Peyer's patch (tissue), 4 donors: ENCODE data around the gene GOLGA6L6.
"Not testable (repeated sequence)": the region's sequence is repeated elsewhere in the genome, so short reads cannot be mapped to it uniquely, and the experiment has no call there.

Source experiments
- CTCF ChIP-seq, 6 experiments: fragments of 450-650 bp in 4 of 6; fragments of 200-600 bp in 2 of 6; sonication (generic) in 1 of 6; IDR thresholded peaks; one replicate each; pipeline ENCODE4 v1.5.1; 2017 to 2019; ENCODE audit warnings: antibody characterized with exemption in 6 of 6, mild to moderate bottlenecking in 3 of 6, moderate library complexity in 1 of 6
- POLR2A ChIP-seq, 2 donors: fragments of 450-650 bp; IDR thresholded peaks; one replicate each; pipeline ENCODE4 v1.5.1; 2017; ENCODE audit warnings: antibody characterized with exemption in 2 of 2, mild to moderate bottlenecking in 2 of 2, moderate library complexity in 2 of 2

DNA sequence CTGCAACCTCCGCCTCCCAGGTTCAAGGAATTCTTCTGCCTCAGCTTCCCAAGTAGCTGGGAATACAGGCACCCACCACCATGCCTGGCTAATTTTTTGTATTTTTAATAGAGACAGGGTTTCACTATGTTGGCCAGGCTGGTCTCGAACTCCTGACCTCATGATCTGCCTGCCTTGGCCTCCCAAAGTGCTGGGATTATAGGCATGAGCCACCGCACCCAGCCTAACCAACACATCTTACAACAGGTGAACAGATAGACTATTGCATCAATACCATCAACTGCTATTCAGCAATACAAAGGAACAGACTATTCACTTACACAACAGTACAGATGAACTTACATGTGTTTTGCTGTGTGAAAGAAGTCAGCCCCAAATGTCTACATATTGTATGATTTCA lies 45.2 kb upstream of the GOLGA6L6 start:
- not testable (repeated sequence) for TF ChIP-seq CTCF, POLR2A (IDR thresholded peaks at IDR 0.05)
